WI38 (cell line): ENCODE results near the gene BTBD9.

Experiments used
- H3K4me3 ChIP-seq: 2 replicates; pipeline ENCODE4 v1.5.1; 2011; ENCODE audit warnings: low read depth, mild to moderate bottlenecking, control low read depth, low read length
- TF ChIP-seq, protein P1 (sequence below): IDR thresholded peaks from 2 replicates; pipeline ENCODE4 v1.5.1; 2012; ENCODE audit warnings: low read depth, mild to moderate bottlenecking, control low read depth, low read length

The BTBD9 gene

GRCh38 chr6:38639498-38640215 lies at the start of gene BTBD9:
Gene BTBD9 (minus strand): TSS chr6:38639929.
- TF ChIP-seq, protein P1, sequence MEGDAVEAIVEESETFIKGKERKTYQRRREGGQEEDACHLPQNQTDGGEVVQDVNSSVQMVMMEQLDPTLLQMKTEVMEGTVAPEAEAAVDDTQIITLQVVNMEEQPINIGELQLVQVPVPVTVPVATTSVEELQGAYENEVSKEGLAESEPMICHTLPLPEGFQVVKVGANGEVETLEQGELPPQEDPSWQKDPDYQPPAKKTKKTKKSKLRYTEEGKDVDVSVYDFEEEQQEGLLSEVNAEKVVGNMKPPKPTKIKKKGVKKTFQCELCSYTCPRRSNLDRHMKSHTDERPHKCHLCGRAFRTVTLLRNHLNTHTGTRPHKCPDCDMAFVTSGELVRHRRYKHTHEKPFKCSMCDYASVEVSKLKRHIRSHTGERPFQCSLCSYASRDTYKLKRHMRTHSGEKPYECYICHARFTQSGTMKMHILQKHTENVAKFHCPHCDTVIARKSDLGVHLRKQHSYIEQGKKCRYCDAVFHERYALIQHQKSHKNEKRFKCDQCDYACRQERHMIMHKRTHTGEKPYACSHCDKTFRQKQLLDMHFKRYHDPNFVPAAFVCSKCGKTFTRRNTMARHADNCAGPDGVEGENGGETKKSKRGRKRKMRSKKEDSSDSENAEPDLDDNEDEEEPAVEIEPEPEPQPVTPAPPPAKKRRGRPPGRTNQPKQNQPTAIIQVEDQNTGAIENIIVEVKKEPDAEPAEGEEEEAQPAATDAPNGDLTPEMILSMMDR = no peak
- peak within 1 kb of the TSS; percentile 84 for H3K4me3 ChIP-seq

GRCh38 chr6:38688579-38689087 lies 48.9 kb upstream of the BTBD9 start:
- TF ChIP-seq, protein P1 = no peak
- no peak overlapping the region for H3K4me3 ChIP-seq

DNA sequence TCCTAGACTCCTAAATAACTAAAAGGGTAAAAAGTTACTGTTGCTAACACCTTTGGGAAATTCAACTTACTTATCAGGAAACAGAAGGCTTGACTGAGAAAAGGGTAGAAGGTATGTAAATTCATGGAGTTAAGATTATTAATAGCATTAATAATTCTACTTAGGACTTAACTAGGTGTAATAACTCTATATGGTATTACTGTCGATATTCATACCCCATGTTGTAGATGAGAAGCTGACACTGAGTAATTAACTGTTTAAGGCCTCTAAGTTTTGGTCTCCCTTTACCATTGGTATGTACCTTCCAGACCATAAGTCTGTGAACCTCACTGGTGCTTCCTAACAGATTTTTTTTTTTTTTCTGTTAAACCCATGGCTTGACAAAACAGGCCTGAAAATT lies 47.8 kb upstream of the BTBD9 start:
- no peak overlapping the region for H3K4me3 ChIP-seq
- TF ChIP-seq, protein P1 = no peak

- no peak overlapping the region for H3K4me3 ChIP-seq
- TF ChIP-seq, protein P1 = no peak
Measured at GRCh38 chr6:38687043-38687353, 47.3 kb upstream of the BTBD9 start.

DNA sequence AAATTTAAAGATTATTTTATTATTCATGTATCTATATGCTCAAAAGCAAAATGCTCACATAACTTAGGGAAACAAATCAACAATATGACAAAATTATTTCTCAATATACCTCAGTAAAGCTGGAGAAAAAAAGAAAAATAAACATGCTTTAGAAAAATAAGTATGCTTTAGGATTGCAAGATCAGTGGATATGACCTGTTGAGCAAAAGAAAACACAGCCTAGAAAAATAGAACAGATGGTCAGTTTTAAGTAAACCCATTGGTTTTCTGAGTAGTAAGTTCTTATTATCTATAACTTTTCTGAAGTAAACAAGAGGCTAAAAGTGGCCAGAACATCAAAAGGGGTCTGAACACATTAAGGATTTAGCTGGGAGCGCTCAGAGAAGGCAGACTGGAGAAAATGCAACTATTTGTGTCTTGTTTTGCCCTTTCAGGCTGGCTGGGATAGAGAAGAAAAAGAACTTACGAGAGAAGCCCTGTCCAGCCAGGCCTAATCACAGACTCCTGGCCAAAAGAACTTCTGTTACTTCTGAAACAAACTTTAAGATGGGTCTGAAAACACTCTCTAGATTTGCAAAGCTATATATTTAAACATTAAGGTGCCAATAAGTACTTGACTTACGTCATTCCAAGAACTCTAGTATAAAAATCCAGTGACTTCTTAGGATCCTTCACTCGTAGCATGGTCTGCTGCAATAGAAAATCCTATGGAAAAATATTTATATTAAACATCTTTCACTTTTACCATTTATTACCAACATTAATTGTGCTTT lies 46.7 kb upstream of the BTBD9 start:
- no peak overlapping the region for H3K4me3 ChIP-seq
- TF ChIP-seq, protein P1 = no peak

DNA sequence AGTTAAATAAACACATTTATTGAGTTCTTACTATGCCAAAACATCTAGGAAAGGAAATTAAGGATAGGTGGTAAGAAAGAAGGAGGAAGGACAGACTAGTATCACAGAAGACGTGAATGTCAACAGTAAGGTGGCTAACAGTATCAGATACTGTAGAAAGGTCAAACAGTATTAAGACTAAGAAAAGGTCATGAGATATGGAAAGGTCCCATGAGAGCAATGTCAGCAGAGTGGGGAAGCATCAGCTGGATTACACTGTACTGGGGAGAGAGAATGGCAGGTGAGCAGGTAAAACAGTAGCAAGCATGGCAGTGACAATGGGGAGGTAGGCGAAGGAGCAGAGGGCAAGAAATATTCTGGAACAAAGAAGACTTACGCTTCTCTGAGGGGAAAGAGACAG lies 45.2 kb upstream of the BTBD9 start:
- TF ChIP-seq, protein P1 = no peak
- no peak overlapping the region for H3K4me3 ChIP-seq

GRCh38 chr6:38684237-38684636 lies 44.5 kb upstream of the BTBD9 start:
- no peak overlapping the region for H3K4me3 ChIP-seq
- TF ChIP-seq, protein P1 = no peak
